GM18868 (cell line): ENCODE measurements around the gene ADAMTS2.

Experiments used
- ATAC-seq: cut with Tn5 transposase; IDR thresholded peaks from one replicate; pipeline ENCODE4 v1.9.1; 2021; ENCODE audit warnings: mild to moderate bottlenecking, moderate library complexity; ENCODE audit not compliant: unreplicated experiment

Gene ADAMTS2

GRCh38 chr5:179345433-179346321 is at the start of gene ADAMTS2:
Gene ADAMTS2 (minus strand): TSS chr5:179345461. CDS start chr5:179345328, 133 bp downstream.
- no peak for ATAC-seq

GRCh38 chr5:179393078-179393477 is 47.8 kb upstream of the ADAMTS2 start:
- ATAC-seq = no peak

GRCh38 chr5:179387151-179388110 is 42.2 kb upstream of the ADAMTS2 start:
- ATAC-seq = no peak

- no peak for ATAC-seq
Observed at GRCh38 chr5:179385914-179386313, 40.7 kb upstream of the ADAMTS2 start.

GRCh38 chr5:179382486-179382885 is 37.2 kb upstream of the ADAMTS2 start:
- no peak for ATAC-seq

GRCh38 chr5:179381691-179382090 is 36.4 kb upstream of the ADAMTS2 start:
- ATAC-seq = no peak

GRCh38 chr5:179380211-179381035 is 35.2 kb upstream of the ADAMTS2 start:
- ATAC-seq = no peak

- ATAC-seq = no peak
Observed at GRCh38 chr5:179379321-179379890, 34.1 kb upstream of the ADAMTS2 start.

- no peak for ATAC-seq
Observed at GRCh38 chr5:179378441-179379271, 33.4 kb upstream of the ADAMTS2 start.

GRCh38 chr5:179378116-179378440 is 32.8 kb upstream of the ADAMTS2 start:
- no peak for ATAC-seq

- ATAC-seq = no peak
Observed at GRCh38 chr5:179377421-179378115, 32.3 kb upstream of the ADAMTS2 start.

GRCh38 chr5:179376701-179377420 is 31.6 kb upstream of the ADAMTS2 start:
- no peak for ATAC-seq

GRCh38 chr5:179375831-179376365 is 30.6 kb upstream of the ADAMTS2 start:
- no peak for ATAC-seq

GRCh38 chr5:179375236-179375685 is 30.0 kb upstream of the ADAMTS2 start:
- ATAC-seq = no peak

GRCh38 chr5:179374506-179375235 is 29.4 kb upstream of the ADAMTS2 start:
- ATAC-seq = no peak

GRCh38 chr5:179373961-179374505 is 28.8 kb upstream of the ADAMTS2 start:
- ATAC-seq = no peak
